Measurements from ENCODE around the gene COL12A1.

The COL12A1 gene

DNA sequence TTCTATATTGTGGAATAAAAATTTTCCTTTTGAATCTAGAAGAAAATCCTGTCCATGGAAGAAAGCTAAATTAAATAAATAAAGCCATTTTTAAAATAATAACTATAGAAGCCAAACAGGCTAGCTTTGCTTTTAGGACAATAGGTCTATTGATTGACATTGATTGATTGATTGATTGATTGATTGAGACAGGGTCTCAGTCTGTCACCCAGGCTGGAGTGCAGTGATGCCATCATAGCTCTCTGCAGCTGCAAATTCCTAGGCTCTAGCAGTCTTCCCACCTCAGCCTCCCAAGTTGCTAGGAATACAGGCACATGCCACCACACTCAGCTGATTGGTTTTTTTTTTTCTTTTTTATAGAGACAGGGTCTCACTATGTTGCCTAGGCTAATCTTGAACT is 97.9 kb downstream of the COL12A1 start:
- no peak overlapping the region for H3K4me3 ChIP-seq (ENCODE audit: low read depth, low read length)
- no peak for DNase-seq (ENCODE audit: low read depth)
- no peak for TF ChIP-seq CTCF (IDR thresholded peaks at IDR 0.05; ENCODE audit: low read depth, low read length, missing control alignments)

DNA sequence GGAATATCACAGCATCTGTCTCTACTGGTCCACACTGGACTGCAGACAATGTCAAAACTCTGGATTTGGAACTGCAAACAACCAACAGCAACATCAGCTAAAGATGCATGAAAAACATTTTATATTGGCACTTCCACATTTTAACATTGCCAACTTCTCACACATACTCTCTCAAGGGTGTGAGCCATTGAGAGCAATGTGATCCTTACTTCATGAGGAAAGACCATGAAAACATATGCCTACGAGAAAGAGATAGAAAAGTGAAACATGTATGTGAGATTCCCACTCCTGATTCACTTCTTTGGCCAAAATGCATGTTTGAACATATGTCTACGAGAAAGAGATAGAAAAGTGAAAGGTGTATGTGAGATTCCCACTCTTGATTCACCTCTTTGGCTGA is 99.4 kb downstream of the COL12A1 start:
- no peak for TF ChIP-seq CTCF (IDR thresholded peaks at IDR 0.05; ENCODE audit: low read depth, low read length, missing control alignments)
- DNase-seq (ENCODE audit: low read depth): no peak
- no peak overlapping the region for H3K4me3 ChIP-seq (ENCODE audit: low read depth, low read length)

DNA sequence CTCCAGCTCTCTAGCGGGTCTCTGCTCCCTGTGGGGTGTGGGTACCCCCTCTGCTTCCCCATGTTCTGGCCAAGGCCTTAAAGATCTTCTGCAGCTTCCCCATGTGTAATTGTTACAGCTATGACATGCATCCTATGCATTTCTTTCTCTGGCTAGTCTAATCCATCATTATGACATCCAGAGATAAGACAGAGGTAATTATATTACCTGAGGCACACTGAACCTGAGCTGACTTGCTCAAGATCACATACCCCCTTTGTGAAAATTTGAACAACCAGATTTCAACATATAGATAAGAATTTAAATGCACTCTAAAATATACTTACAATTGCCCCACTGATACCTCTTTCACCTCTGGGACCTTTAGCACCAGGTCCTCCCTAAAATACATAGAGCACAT is 102.4 kb downstream of the COL12A1 start:
- no peak for DNase-seq (ENCODE audit: low read depth)
- no peak for TF ChIP-seq CTCF (IDR thresholded peaks at IDR 0.05; ENCODE audit: low read depth, low read length, missing control alignments)
- no peak overlapping the region for H3K4me3 ChIP-seq (ENCODE audit: low read depth, low read length)

GRCh38 chr6:75102301-75102700 is 103.6 kb downstream of the COL12A1 start:
- DNase-seq (ENCODE audit: low read depth): no peak
- TF ChIP-seq CTCF (IDR thresholded peaks at IDR 0.05; ENCODE audit: low read depth, low read length, missing control alignments): no peak
- no peak overlapping the region for H3K4me3 ChIP-seq (ENCODE audit: low read depth, low read length)

DNA sequence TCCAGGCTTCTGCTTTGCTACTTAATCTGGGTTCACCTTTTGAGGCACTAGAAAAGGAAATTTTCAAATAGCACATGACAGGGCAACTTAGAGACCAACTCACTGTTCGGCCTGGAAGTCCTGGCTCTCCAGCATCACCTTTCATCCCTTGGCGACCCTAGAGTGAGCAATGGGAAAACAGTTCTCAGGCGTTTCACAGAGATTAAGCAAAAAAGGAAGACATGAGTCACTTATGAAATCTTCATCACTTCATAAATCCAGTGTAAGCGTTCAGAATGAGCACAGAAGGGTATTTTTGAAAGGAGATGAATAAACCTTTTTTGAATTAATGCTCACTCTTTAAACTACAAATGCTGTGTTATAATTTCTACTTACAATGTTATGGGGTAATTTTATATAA is 104.0 kb downstream of the COL12A1 start:
- no peak for TF ChIP-seq CTCF (IDR thresholded peaks at IDR 0.05; ENCODE audit: low read depth, low read length, missing control alignments)
- H3K4me3 ChIP-seq (ENCODE audit: low read depth, low read length): no peak overlapping the region
- DNase-seq (ENCODE audit: low read depth): no peak

- H3K4me3 ChIP-seq (ENCODE audit: low read depth, low read length): no peak overlapping the region
- no peak for TF ChIP-seq CTCF (IDR thresholded peaks at IDR 0.05; ENCODE audit: low read depth, low read length, missing control alignments)
- no peak for DNase-seq (ENCODE audit: low read depth)
These were observed 107.1 kb downstream of the COL12A1 start for GRCh38 chr6:75098709-75099108.

- H3K4me3 ChIP-seq (ENCODE audit: low read depth, low read length): no peak overlapping the region
- TF ChIP-seq CTCF (IDR thresholded peaks at IDR 0.05; ENCODE audit: low read depth, low read length, missing control alignments): no peak
- no peak for DNase-seq (ENCODE audit: low read depth)
These were observed 108.9 kb downstream of the COL12A1 start for GRCh38 chr6:75096966-75097365.

All from GM12864 (cell line).